Measurements from ENCODE around the gene TBC1D30.

DNA sequence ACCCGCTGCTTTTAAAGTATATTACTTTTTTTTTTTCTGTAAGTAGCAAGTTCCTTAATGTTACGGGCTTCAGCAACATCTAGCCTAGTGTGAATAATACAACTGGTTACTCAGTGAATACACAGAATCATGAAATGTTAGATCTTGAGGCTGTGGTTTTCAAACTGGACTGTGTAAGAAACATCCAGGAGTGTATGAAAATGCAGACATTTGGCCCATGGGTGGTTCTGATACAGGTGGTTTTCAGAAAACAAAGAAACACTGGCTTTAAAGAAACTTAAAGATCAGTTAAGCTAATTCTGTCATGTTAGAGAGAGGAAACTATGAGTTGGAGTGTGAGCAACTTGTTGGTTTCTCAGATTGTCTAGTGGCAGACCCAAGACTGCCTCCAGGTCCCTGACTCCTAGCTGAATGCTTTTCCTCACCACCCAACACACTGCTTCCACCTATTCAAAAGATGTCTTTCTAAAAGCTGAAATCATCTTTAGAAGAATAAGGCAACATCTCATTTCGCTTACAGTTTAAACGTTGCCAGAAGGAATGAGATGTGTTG, 36.1 kb downstream of the TBC1D30 start:
- TF ChIP-seq, protein P1, sequence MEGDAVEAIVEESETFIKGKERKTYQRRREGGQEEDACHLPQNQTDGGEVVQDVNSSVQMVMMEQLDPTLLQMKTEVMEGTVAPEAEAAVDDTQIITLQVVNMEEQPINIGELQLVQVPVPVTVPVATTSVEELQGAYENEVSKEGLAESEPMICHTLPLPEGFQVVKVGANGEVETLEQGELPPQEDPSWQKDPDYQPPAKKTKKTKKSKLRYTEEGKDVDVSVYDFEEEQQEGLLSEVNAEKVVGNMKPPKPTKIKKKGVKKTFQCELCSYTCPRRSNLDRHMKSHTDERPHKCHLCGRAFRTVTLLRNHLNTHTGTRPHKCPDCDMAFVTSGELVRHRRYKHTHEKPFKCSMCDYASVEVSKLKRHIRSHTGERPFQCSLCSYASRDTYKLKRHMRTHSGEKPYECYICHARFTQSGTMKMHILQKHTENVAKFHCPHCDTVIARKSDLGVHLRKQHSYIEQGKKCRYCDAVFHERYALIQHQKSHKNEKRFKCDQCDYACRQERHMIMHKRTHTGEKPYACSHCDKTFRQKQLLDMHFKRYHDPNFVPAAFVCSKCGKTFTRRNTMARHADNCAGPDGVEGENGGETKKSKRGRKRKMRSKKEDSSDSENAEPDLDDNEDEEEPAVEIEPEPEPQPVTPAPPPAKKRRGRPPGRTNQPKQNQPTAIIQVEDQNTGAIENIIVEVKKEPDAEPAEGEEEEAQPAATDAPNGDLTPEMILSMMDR (conservative IDR thresholded peaks at IDR 0.05): no peak
- TF ChIP-seq ZFX (IDR thresholded peaks at IDR 0.05): no peak
